Ectodermal cell (in vitro differentiated cells): ENCODE measurements around the gene CLEC3B.

Experiments
- H3K27ac ChIP-seq: 2 replicates; pipeline ENCODE4 v1.7.0; 2013; ENCODE audit warnings: mild to moderate bottlenecking, low read depth, low read length; ENCODE audit not compliant: insufficient read depth, poor library complexity, severe bottlenecking
- H3K27me3 ChIP-seq: 2 replicates; pipeline ENCODE4 v1.7.0; 2013; ENCODE audit warnings: mild to moderate bottlenecking, low read length; ENCODE audit not compliant: insufficient read depth, control insufficient read depth, poor library complexity, severe bottlenecking
- H3K36me3 ChIP-seq: one replicate; pipeline ENCODE4 v1.7.0; 2013; ENCODE audit warnings: low read length; ENCODE audit not compliant: control insufficient read depth, insufficient read depth
- H3K4me1 ChIP-seq: one replicate; pipeline ENCODE4 v1.7.0; 2013; ENCODE audit warnings: low read length; ENCODE audit not compliant: control insufficient read depth, insufficient read depth
- H3K4me3 ChIP-seq: 2 replicates; pipeline ENCODE4 v1.7.0; 2013; ENCODE audit warnings: low read depth, low read length, control low read depth; ENCODE audit not compliant: insufficient read depth
- H3K9me3 ChIP-seq: 2 replicates; pipeline ENCODE4 v1.7.0; 2013; ENCODE audit warnings: mild to moderate bottlenecking, low read length, moderate library complexity; ENCODE audit not compliant: control insufficient read depth
- whole genome bisulfite sequencing, 2 experiments: methylation state at CpG; one replicate each; pipeline ENCODE4 v1.1.7; 2013; ENCODE audit warnings: missing lambda C conversion rate in 2 of 2; 5-methylcytosine and 5-hydroxymethylcytosine counted together

Gene CLEC3B

GRCh38 chr3:45031531-45031930, 5.4 kb downstream of the CLEC3B start:
- Histone ChIP-seq H3K27ac (no peak overlapping the region), H3K4me1 (no peaks in the 10 kb centered on the region), H3K9me3 (no peaks in the 10 kb centered on the region), H3K36me3 (no peaks in the 10 kb centered on the region), H3K4me3 (no peak overlapping the region), H3K27me3 (peaks cover 37% of the 10 kb centered on the region)
- WGBS, 2 experiments: 91% methylated on average over 3 of the region's 3 CpGs

DNA sequence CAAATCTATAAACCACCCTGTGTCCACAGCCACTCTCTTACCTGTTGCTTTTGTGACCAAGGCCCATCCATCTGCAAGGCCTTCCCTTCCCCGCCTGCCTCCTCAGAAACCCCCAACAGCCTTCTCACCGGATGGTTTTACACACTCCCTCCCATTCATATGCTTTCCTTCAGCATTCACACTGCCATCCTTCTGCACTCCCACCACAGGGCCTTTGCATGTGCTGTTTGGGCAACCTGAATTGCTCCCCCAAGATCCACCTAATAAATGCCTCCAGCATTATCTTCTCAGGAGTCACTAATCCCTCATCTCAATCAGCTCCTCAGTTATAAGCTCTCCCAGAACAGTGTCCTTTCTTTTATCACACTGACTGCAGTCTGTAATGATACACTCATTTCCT, 6.0 kb downstream of the CLEC3B start:
- Histone ChIP-seq H3K36me3 (no peaks in the 10 kb centered on the region), H3K4me1 (no peaks in the 10 kb centered on the region), H3K27me3 (peaks cover 43% of the 10 kb centered on the region), H3K27ac (no peak overlapping the region), H3K9me3 (no peaks in the 10 kb centered on the region), H3K4me3 (no peak overlapping the region)
- WGBS, 2 experiments: 91 to 92% methylated on average over 2 of the region's 2 CpGs

DNA sequence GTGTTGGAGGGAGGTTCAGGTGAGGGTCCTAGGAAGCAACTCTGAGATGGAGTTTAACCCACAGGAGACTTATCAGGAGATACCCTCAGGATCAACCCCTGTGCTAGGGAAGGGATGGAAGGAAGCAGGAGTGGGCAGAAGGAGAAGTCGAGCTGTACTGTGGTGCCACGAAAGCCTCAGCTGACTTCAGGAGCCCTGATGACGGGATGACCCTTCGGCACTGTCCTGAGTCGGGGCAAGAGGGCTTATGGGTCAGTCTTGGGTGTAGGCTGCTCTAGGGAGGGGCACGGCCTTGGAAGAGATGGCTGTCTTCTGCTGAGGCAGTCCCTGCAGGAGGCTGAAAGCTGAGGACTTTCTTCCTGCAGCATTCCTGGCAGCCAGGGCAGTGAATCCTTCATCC, 7.7 kb downstream of the CLEC3B start:
- Histone ChIP-seq H3K4me3 (no peak overlapping the region), H3K9me3 (no peaks in the 10 kb centered on the region), H3K27ac (no peak overlapping the region), H3K4me1 (no peaks in the 10 kb centered on the region), H3K27me3 (peaks cover 47% of the 10 kb centered on the region), H3K36me3 (no peaks in the 10 kb centered on the region)
- WGBS, 2 experiments: 93 to 96% methylated on average over 6 of the region's 6 CpGs

GRCh38 chr3:45034612-45035252, 8.6 kb downstream of the CLEC3B start:
- H3K27ac ChIP-seq: no peak overlapping the region
- no peaks in the 10 kb centered on the region for H3K9me3 ChIP-seq
- no peaks in the 10 kb centered on the region for H3K4me1 ChIP-seq
- WGBS, 2 experiments: 92 to 95% methylated on average over 3 of the region's 3 CpGs
- H3K4me3 ChIP-seq: no peak overlapping the region
- H3K36me3 ChIP-seq: no peaks in the 10 kb centered on the region
- H3K27me3 ChIP-seq: peaks cover 47% of the 10 kb centered on the region

DNA sequence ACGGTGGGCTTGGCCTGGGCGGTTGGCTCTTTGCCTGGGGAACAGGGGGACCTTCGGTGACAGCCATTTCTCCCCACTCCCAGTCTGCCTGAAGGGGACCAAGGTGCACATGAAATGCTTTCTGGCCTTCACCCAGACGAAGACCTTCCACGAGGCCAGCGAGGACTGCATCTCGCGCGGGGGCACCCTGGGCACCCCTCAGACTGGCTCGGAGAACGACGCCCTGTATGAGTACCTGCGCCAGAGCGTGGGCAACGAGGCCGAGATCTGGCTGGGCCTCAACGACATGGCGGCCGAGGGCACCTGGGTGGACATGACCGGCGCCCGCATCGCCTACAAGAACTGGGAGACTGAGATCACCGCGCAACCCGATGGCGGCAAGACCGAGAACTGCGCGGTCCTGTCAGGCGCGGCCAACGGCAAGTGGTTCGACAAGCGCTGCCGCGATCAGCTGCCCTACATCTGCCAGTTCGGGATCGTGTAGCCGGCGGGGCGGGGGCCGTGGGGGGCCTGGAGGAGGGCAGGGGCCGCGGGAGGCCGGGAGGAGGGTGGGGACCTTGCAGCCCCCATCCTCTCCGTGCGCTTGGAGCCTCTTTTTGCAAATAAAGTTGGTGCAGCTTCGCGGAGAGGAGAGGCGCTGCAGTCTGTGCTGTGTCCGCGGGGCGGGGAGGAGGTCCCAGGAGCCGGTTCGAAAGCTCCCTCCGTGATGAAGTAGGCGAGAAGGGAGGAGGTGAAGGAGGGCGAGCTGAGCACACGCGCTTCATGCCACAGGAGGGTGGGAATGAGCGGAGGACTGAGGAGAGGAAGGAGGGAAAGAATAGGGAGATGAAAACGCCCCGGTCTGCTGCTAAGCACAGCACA, 9.6 kb downstream of the CLEC3B start:
- H3K4me3 ChIP-seq: peak overlapping the region; percentile 18
- H3K9me3 ChIP-seq: no peaks in the 10 kb centered on the region
- H3K36me3 ChIP-seq: no peaks in the 10 kb centered on the region
- H3K4me1 ChIP-seq: no peaks in the 10 kb centered on the region
- no peak overlapping the region for H3K27ac ChIP-seq
- peaks cover 47% of the 10 kb centered on the region for H3K27me3 ChIP-seq
- 31 to 34% methylated on average over 63 to 64 of the region's 64 CpGs for WGBS, 2 experiments

GRCh38 chr3:45037720-45038455, 11.8 kb downstream of the CLEC3B start:
- Histone ChIP-seq H3K27me3 (peaks cover 47% of the 10 kb centered on the region), H3K4me3 (no peak overlapping the region), H3K9me3 (no peaks in the 10 kb centered on the region), H3K4me1 (no peaks in the 10 kb centered on the region), H3K36me3 (no peaks in the 10 kb centered on the region), H3K27ac (no peak overlapping the region)
- WGBS, 2 experiments: 13 to 14% methylated on average over 11 of the region's 11 CpGs

DNA sequence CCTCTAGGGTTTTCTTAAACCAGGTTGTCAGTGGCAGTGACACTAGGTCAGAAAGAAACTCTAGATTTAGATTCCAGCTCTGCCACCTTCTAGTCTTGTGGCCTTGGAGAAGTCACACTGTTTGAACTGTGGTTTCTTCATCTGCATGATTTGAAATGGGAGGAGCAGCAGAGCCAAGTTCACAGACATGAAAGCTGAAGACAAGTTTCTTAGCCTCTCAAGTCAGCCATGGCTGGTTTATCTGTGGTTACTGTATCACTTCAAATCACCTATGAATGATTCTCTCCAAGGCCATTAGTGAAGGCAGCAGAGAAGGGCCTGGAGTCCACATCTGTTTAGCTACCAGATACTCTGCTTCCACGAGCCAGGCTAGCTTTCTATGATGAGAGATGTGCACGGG, 15.6 kb downstream of the CLEC3B start:
- no peak overlapping the region for H3K27ac ChIP-seq
- WGBS, 2 experiments: 92 to 95% methylated on average over 2 of the region's 2 CpGs

GRCh38 chr3:45042162-45042561, 16.1 kb downstream of the CLEC3B start:
- H3K4me3 ChIP-seq: no peak overlapping the region
- H3K9me3 ChIP-seq: no peaks in the 10 kb centered on the region
- H3K4me1 ChIP-seq: no peaks in the 10 kb centered on the region
- no peak overlapping the region for H3K27ac ChIP-seq
- 84 to 100% methylated on average over 3 of the region's 3 CpGs for WGBS, 2 experiments
- H3K27me3 ChIP-seq: peaks cover 4% of the 10 kb centered on the region
- H3K36me3 ChIP-seq: no peaks in the 10 kb centered on the region

More for the DNA sequence above, 15.6 kb downstream of the CLEC3B start:
- no peak overlapping the region for H3K4me3 ChIP-seq
- no peaks in the 10 kb centered on the region for H3K9me3 ChIP-seq
- H3K36me3 ChIP-seq: no peaks in the 10 kb centered on the region
- peaks cover 9% of the 10 kb centered on the region for H3K27me3 ChIP-seq
- no peaks in the 10 kb centered on the region for H3K4me1 ChIP-seq

GRCh38 chr3:45043728-45044299, 17.7 kb downstream of the CLEC3B start:
- Histone ChIP-seq H3K27ac (no peak overlapping the region), H3K36me3 (no peaks in the 10 kb centered on the region), H3K4me3 (no peak overlapping the region), H3K27me3 (no peaks in the 10 kb centered on the region), H3K9me3 (no peaks in the 10 kb centered on the region), H3K4me1 (no peaks in the 10 kb centered on the region)
- WGBS, 2 experiments: 88 to 93% methylated on average over 2 of the region's 2 CpGs

- Histone ChIP-seq H3K27me3 (no peaks in the 10 kb centered on the region), H3K36me3 (no peaks in the 10 kb centered on the region), H3K9me3 (no peaks in the 10 kb centered on the region), H3K4me3 (no peak overlapping the region), H3K4me1 (no peaks in the 10 kb centered on the region), H3K27ac (no peak overlapping the region)
- WGBS, 2 experiments: 91 to 93% methylated on average over 4 of the region's 4 CpGs
These were observed 22.1 kb downstream of the CLEC3B start for GRCh38 chr3:45048244-45048643.
